Measurements from ENCODE around the gene ANAPC16. TPM values are rescaled to one million over a fixed set of nuclear protein-coding genes. Genes with fewer than 3 reads are reported as not detected.
"Not testable (repeated sequence)": the region's sequence is repeated elsewhere in the genome, so short reads cannot be mapped to it uniquely, and the experiment has no call there.

ANAPC16 gene
- total RNA-seq, 1 experiment from 2014 or later: 280 TPM

GRCh38 chr10:72206511-72207229, 9.1 kb upstream of the ANAPC16 start:
- no peak for DNase-seq (ENCODE audit: low read depth)
- in situ Hi-C loops (cut with HindIII; ENCODE audit: low pct_unique_long_range_greater_than_20kb, low sequenced_read_pairs): no loop called here

GRCh38 chr10:72208526-72208925, 7.3 kb upstream of the ANAPC16 start:
- DNase-seq (ENCODE audit: low read depth); in situ Hi-C loops (cut with HindIII; ENCODE audit: low pct_unique_long_range_greater_than_20kb, low sequenced_read_pairs): not testable (repeated sequence)

GRCh38 chr10:72211381-72211780, 4.4 kb upstream of the ANAPC16 start:
- peak; percentile 38 for DNase-seq (ENCODE audit: low read depth)
- in situ Hi-C loops (cut with HindIII; ENCODE audit: low pct_unique_long_range_greater_than_20kb, low sequenced_read_pairs): not testable (repeated sequence)

- in situ Hi-C loops (cut with HindIII; ENCODE audit: low pct_unique_long_range_greater_than_20kb, low sequenced_read_pairs); DNase-seq (ENCODE audit: low read depth): not testable (repeated sequence)
Measured at GRCh38 chr10:72211832-72212231, 4.0 kb upstream of the ANAPC16 start.

GRCh38 chr10:72218325-72218724, 2.5 kb downstream of the ANAPC16 start:
- DNase-seq (ENCODE audit: low read depth): no peak
- in situ Hi-C loops (cut with HindIII; ENCODE audit: low pct_unique_long_range_greater_than_20kb, low sequenced_read_pairs): no loop called here

- in situ Hi-C loops (cut with HindIII; ENCODE audit: low pct_unique_long_range_greater_than_20kb, low sequenced_read_pairs): no loop called here
- DNase-seq (ENCODE audit: low read depth): no peak
Measured at GRCh38 chr10:72218726-72219125, 2.9 kb downstream of the ANAPC16 start.

GRCh38 chr10:72219235-72219814, 3.5 kb downstream of the ANAPC16 start:
- no peak for DNase-seq (ENCODE audit: low read depth)
- in situ Hi-C loops (cut with HindIII; ENCODE audit: low pct_unique_long_range_greater_than_20kb, low sequenced_read_pairs): no loop called here

- no peak for DNase-seq (ENCODE audit: low read depth)
- in situ Hi-C loops (cut with HindIII; ENCODE audit: low pct_unique_long_range_greater_than_20kb, low sequenced_read_pairs): no loop called here
Measured at GRCh38 chr10:72220637-72221036, 4.8 kb downstream of the ANAPC16 start.

GRCh38 chr10:72221278-72221677, 5.5 kb downstream of the ANAPC16 start:
- no peak for DNase-seq (ENCODE audit: low read depth)
- in situ Hi-C loops (cut with HindIII; ENCODE audit: low pct_unique_long_range_greater_than_20kb, low sequenced_read_pairs): no loop called here

- in situ Hi-C loops (cut with HindIII; ENCODE audit: low pct_unique_long_range_greater_than_20kb, low sequenced_read_pairs): no loop called here
- no peak for DNase-seq (ENCODE audit: low read depth)
Measured at GRCh38 chr10:72223743-72224101, 7.9 kb downstream of the ANAPC16 start.

GRCh38 chr10:72224191-72224590, 8.4 kb downstream of the ANAPC16 start:
- DNase-seq (ENCODE audit: low read depth); in situ Hi-C loops (cut with HindIII; ENCODE audit: low pct_unique_long_range_greater_than_20kb, low sequenced_read_pairs): not testable (repeated sequence)

GRCh38 chr10:72226418-72227027, 10.7 kb downstream of the ANAPC16 start:
- no peak for DNase-seq (ENCODE audit: low read depth)
- in situ Hi-C loops (cut with HindIII; ENCODE audit: low pct_unique_long_range_greater_than_20kb, low sequenced_read_pairs): no loop called here

GRCh38 chr10:72227826-72228225, 12.0 kb downstream of the ANAPC16 start:
- no peak for DNase-seq (ENCODE audit: low read depth)
- in situ Hi-C loops (cut with HindIII; ENCODE audit: low pct_unique_long_range_greater_than_20kb, low sequenced_read_pairs): no loop called here

GRCh38 chr10:72228318-72228751, 12.5 kb downstream of the ANAPC16 start:
- no peak for DNase-seq (ENCODE audit: low read depth)
- in situ Hi-C loops (cut with HindIII; ENCODE audit: low pct_unique_long_range_greater_than_20kb, low sequenced_read_pairs): no loop called here

- DNase-seq (ENCODE audit: low read depth): no peak
- in situ Hi-C loops (cut with HindIII; ENCODE audit: low pct_unique_long_range_greater_than_20kb, low sequenced_read_pairs): no loop called here
Measured at GRCh38 chr10:72229261-72230251, 13.7 kb downstream of the ANAPC16 start.

- DNase-seq (ENCODE audit: low read depth): no peak
- in situ Hi-C loops (cut with HindIII; ENCODE audit: low pct_unique_long_range_greater_than_20kb, low sequenced_read_pairs): no loop called here
Measured at GRCh38 chr10:72233621-72234020, 17.8 kb downstream of the ANAPC16 start.

- in situ Hi-C loops (cut with HindIII; ENCODE audit: low pct_unique_long_range_greater_than_20kb, low sequenced_read_pairs): no loop called here
- no peak for DNase-seq (ENCODE audit: low read depth)
Measured at GRCh38 chr10:72234560-72235095, 18.8 kb downstream of the ANAPC16 start.

GRCh38 chr10:72235544-72236279, 19.9 kb downstream of the ANAPC16 start:
- DNase-seq (ENCODE audit: low read depth): no peak
- in situ Hi-C loops (cut with HindIII; ENCODE audit: low pct_unique_long_range_greater_than_20kb, low sequenced_read_pairs): no loop called here

Data from Caki2 (cell line).